DOHH2 (cell line): ENCODE results near the gene TNS1.

ENCODE experiments used
- CTCF ChIP-seq: fragments of 200-600 bp; sonication (generic); IDR thresholded peaks from one replicate; pipeline ENCODE4 v1.5.1; 2014; ENCODE audit warnings: antibody characterized with exemption, mild to moderate bottlenecking, low read depth, low read length; ENCODE audit not compliant: poor library complexity, severe bottlenecking
- EZH2phosphoT487 ChIP-seq: fragments of 200-600 bp; sonication (generic); IDR thresholded peaks from 2 replicates; pipeline ENCODE4 v1.6.1; 2017; ENCODE audit warnings: borderline replicate concordance, mild to moderate bottlenecking, antibody characterized with exemption, low read length, moderate library complexity, mixed read lengths

- TF ChIP-seq CTCF (no peak), EZH2phosphoT487 (no peak)
These were observed 82.9 kb downstream of the TNS1 start for GRCh38 chr2:217919781-217920351.
